WTC11 (cell line): Measurements from ENCODE around the gene NAXD. TPM values are rescaled to one million over a fixed set of nuclear protein-coding genes. Genes with fewer than 3 reads are reported as not detected.

Experiments used
- ATAC-seq: fragments of 200-7000 bp; cut with Tn5 transposase; 2 replicates; pipeline ENCODE4 v1.10.0; 2021; ENCODE audit warnings: mild to moderate bottlenecking, moderate library complexity
- CTCF ChIA-PET: fragments of 300-600 bp; sonication (Branson Sonifier 250); formaldehyde crosslinking; loops from one replicate; lab custom pipeline; 2021; ENCODE audit warnings: antibody characterized with exemption; lab: Charles Lee
- POLR2A ChIA-PET: fragments of 350-600 bp; sonication (Branson Sonifier 250); formaldehyde crosslinking; loops from one replicate; lab custom pipeline; 2021; ENCODE audit warnings: antibody characterized with exemption; lab: Charles Lee
- DNase-seq: peaks from one replicate; pipeline ENCODE4 v3.0.0; 2021; ENCODE audit warnings: low spot score
- H3K27ac Mint-ChIP-seq: 2 replicates; pipeline ENCODE4 v1.8.0; 2021; ENCODE audit warnings: mixed read lengths
- H3K27me3 Mint-ChIP-seq: 2 replicates; pipeline ENCODE4 v1.8.0; 2021; ENCODE audit warnings: low read depth, mild to moderate bottlenecking, moderate library complexity, mixed read lengths
- H3K36me3 Mint-ChIP-seq: 2 replicates; pipeline ENCODE4 v1.8.0; 2021; ENCODE audit warnings: mixed read lengths
- H3K4me1 Mint-ChIP-seq: 2 replicates; pipeline ENCODE4 v1.8.0; 2022; ENCODE audit warnings: mixed read lengths
- H3K4me3 Mint-ChIP-seq: 2 replicates; pipeline ENCODE4 v1.8.0; 2021; ENCODE audit warnings: mild to moderate bottlenecking, moderate library complexity, mixed read lengths
- H3K9me3 Mint-ChIP-seq: 2 replicates; pipeline ENCODE4 v1.8.0; 2021; ENCODE audit warnings: mixed read lengths
- ETV6 ChIP-seq: sonication (generic); formaldehyde crosslinking; IDR thresholded peaks from 2 replicates; pipeline ENCODE4 v1.8.1; 2022; ENCODE audit warnings: mild to moderate bottlenecking, missing genetic modification reagents
- FOXK1 ChIP-seq: sonication (generic); formaldehyde crosslinking; IDR thresholded peaks from 2 replicates; pipeline ENCODE4 v1.8.0; 2022; ENCODE audit warnings: mild to moderate bottlenecking, moderate library complexity, missing genetic modification reagents
- GABPB1 ChIP-seq: sonication (generic); formaldehyde crosslinking; IDR thresholded peaks from 2 replicates; pipeline ENCODE4 v1.8.1; 2023; ENCODE audit warnings: mild to moderate bottlenecking, missing genetic modification reagents
- GTF2I ChIP-seq: fragments of 250-450 bp; sonication (Bioruptor Pico); conservative IDR thresholded peaks from 2 replicates; pipeline ENCODE4 v1.4.0; 2021; ENCODE audit warnings: mild to moderate bottlenecking
- IRF2 ChIP-seq: sonication (generic); formaldehyde crosslinking; IDR thresholded peaks from 2 replicates; pipeline ENCODE4 v1.8.0; 2022; ENCODE audit warnings: low read depth, missing genetic modification reagents, borderline replicate concordance
- JAZF1 ChIP-seq: fragments of 250-450 bp; sonication (Bioruptor Pico); IDR thresholded peaks from 2 replicates; pipeline ENCODE4 v1.9.0; 2021; ENCODE audit warnings: moderate library complexity, mild to moderate bottlenecking, inconsistent platforms
- KAT7 ChIP-seq: sonication (generic); formaldehyde crosslinking; IDR thresholded peaks from 2 replicates; pipeline ENCODE4 v1.8.1; 2023; ENCODE audit warnings: missing genetic modification reagents, mild to moderate bottlenecking, borderline replicate concordance
- MXD4 ChIP-seq: fragments of 250-450 bp; sonication (Bioruptor Pico); IDR thresholded peaks from 2 replicates; pipeline ENCODE4 v1.8.0; 2021; ENCODE audit warnings: mild to moderate bottlenecking, moderate library complexity, borderline replicate concordance
- NFATC4 ChIP-seq: fragments of 250-450 bp; sonication (Bioruptor Pico); IDR thresholded peaks from 2 replicates; pipeline ENCODE4 v1.9.0; 2021; ENCODE audit warnings: mild to moderate bottlenecking
- NFE2L1 ChIP-seq: sonication (generic); formaldehyde crosslinking; IDR thresholded peaks from 2 replicates; pipeline ENCODE4 v1.8.1; 2023; ENCODE audit warnings: missing genetic modification reagents
- NFYB ChIP-seq: sonication (generic); formaldehyde crosslinking; conservative IDR thresholded peaks from 2 replicates; pipeline ENCODE4 v1.8.0; 2022; ENCODE audit warnings: low read depth, missing genetic modification reagents
- NR1H2 ChIP-seq: sonication (generic); formaldehyde crosslinking; IDR thresholded peaks from 2 replicates; pipeline ENCODE4 v1.9.0; 2021; ENCODE audit warnings: mild to moderate bottlenecking, moderate library complexity, missing genetic modification reagents
- OVOL2 ChIP-seq: fragments of 250-450 bp; sonication (Bioruptor Pico); IDR thresholded peaks from 2 replicates; pipeline ENCODE4 v1.9.0; 2021; ENCODE audit warnings: mild to moderate bottlenecking, borderline replicate concordance
- SOX15 ChIP-seq: fragments of 250-450 bp; sonication (Bioruptor Pico); IDR thresholded peaks from 2 replicates; pipeline ENCODE4 v1.9.0; 2021; ENCODE audit warnings: mild to moderate bottlenecking
- ZNF121 ChIP-seq: sonication (generic); formaldehyde crosslinking; IDR thresholded peaks from 2 replicates; pipeline ENCODE4 v1.8.0; 2023; ENCODE audit warnings: missing genetic modification reagents
- ZNF232 ChIP-seq: sonication (generic); formaldehyde crosslinking; IDR thresholded peaks from 2 replicates; pipeline ENCODE4 v1.8.0; 2022; ENCODE audit warnings: mild to moderate bottlenecking, missing genetic modification reagents
- ZNF396 ChIP-seq: fragments of 250-450 bp; sonication (Bioruptor Pico); IDR thresholded peaks from 2 replicates; pipeline ENCODE4 v1.8.0; 2021; ENCODE audit warnings: mild to moderate bottlenecking, moderate library complexity, borderline replicate concordance
- total RNA-seq: library from RNA; stranded (reverse); gene quantifications from 3 replicates; pipeline ENCODE4 v1.2.3, GENCODE V29; 2021
- TF ChIP-seq, protein P1 (sequence below): fragments of 250-450 bp; sonication (Bioruptor Pico); IDR thresholded peaks from 2 replicates; pipeline ENCODE4 v1.9.0; 2021; ENCODE audit warnings: mild to moderate bottlenecking
- TF ChIP-seq, protein P2 (sequence below): fragments of 250-450 bp; sonication (Bioruptor Pico); IDR thresholded peaks from 2 replicates; pipeline ENCODE4 v1.9.0; 2021; ENCODE audit warnings: mild to moderate bottlenecking
- TF ChIP-seq, protein P3 (sequence below): sonication (generic); formaldehyde crosslinking; IDR thresholded peaks from 2 replicates; pipeline ENCODE4 v1.8.0; 2023; ENCODE audit warnings: missing genetic modification reagents, mild to moderate bottlenecking, borderline replicate concordance
- TF ChIP-seq, protein P4 (sequence below): sonication (generic); formaldehyde crosslinking; IDR thresholded peaks from 2 replicates; pipeline ENCODE4 v1.8.1; 2023; ENCODE audit warnings: mild to moderate bottlenecking, moderate library complexity, missing genetic modification reagents
- TF ChIP-seq, protein P5 (sequence below): sonication (generic); formaldehyde crosslinking; IDR thresholded peaks from 2 replicates; pipeline ENCODE4 v1.8.1; 2023; ENCODE audit warnings: mild to moderate bottlenecking, missing genetic modification reagents, moderate library complexity

Gene NAXD
- total RNA-seq, 1 experiment from 2014 or later: 29.3 TPM

DNA sequence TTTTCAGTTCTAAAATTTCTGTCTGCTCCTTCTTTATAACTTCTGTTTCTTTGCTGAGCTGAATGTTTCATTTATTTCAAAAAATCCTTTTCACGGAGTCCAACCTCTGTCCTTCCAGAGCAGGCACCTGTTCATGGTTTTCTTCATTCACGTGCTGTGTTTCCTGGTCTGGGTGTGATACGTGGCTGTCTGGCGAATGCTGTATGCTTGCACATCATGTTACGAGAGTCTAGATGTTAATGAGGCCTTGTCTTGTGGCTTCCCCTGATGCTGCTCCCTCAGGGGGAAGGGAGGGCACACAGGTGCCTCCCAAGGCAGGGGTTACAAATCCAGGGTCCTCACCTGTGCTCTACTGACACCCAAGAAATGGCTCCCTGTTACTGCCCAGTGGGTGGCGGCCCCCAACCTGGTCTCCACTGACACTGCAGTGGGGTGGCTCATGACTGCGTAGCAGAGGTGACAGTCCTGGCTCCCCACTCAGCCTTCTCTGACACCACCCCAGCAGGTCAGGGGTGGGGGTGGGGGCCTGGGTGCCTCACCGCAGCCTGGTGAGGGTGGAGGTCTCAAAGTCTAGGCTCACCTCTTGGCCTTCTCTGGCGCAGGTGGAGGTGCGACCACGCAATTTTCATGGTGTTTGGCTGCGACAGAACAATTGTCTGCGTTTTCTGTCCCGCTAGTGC is 33.7 kb upstream of the NAXD start:
- ChIA-PET POLR2A (interaction anchor here (0.7 kb wide), 1 partner anchor 333 kb away, joined by 3 read pairs; no protein-coding TSS in a partner anchor), CTCF (interaction anchor here (0.6 kb wide), 1 partner anchor 60 kb away, joined by 4 read pairs; no protein-coding TSS in a partner anchor)
- no peaks in the 10 kb centered on the region for H3K9me3 Mint-ChIP-seq
- H3K36me3 Mint-ChIP-seq: no peaks in the 10 kb centered on the region
- no peak overlapping the region for H3K27ac Mint-ChIP-seq
- H3K4me3 Mint-ChIP-seq: no peak overlapping the region
- DNase-seq (no peak), ATAC-seq (no peak)
- H3K4me1 Mint-ChIP-seq: peaks cover 2% of the 10 kb centered on the region; the same call in 1 of the 2 replicates
- no peaks in the 10 kb centered on the region for H3K27me3 Mint-ChIP-seq
- TF ChIP-seq, protein P1, sequence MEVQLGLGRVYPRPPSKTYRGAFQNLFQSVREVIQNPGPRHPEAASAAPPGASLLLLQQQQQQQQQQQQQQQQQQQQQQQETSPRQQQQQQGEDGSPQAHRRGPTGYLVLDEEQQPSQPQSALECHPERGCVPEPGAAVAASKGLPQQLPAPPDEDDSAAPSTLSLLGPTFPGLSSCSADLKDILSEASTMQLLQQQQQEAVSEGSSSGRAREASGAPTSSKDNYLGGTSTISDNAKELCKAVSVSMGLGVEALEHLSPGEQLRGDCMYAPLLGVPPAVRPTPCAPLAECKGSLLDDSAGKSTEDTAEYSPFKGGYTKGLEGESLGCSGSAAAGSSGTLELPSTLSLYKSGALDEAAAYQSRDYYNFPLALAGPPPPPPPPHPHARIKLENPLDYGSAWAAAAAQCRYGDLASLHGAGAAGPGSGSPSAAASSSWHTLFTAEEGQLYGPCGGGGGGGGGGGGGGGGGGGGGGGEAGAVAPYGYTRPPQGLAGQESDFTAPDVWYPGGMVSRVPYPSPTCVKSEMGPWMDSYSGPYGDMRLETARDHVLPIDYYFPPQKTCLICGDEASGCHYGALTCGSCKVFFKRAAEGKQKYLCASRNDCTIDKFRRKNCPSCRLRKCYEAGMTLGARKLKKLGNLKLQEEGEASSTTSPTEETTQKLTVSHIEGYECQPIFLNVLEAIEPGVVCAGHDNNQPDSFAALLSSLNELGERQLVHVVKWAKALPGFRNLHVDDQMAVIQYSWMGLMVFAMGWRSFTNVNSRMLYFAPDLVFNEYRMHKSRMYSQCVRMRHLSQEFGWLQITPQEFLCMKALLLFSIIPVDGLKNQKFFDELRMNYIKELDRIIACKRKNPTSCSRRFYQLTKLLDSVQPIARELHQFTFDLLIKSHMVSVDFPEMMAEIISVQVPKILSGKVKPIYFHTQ (CRISPR knock-in tag): no peak
- no peak for TF ChIP-seq NFATC4 (CRISPR knock-in tag)
- TF ChIP-seq KAT7 (CRISPR knock-in tag): no peak
- TF ChIP-seq ZNF121 (CRISPR knock-in tag): no peak
- TF ChIP-seq GABPB1: no peak
- no peak for TF ChIP-seq ZNF232 (CRISPR knock-in tag)
- no peak for TF ChIP-seq GTF2I (CRISPR knock-in tag)
- TF ChIP-seq NR1H2 (CRISPR knock-in tag): no peak
- TF ChIP-seq, protein P2, sequence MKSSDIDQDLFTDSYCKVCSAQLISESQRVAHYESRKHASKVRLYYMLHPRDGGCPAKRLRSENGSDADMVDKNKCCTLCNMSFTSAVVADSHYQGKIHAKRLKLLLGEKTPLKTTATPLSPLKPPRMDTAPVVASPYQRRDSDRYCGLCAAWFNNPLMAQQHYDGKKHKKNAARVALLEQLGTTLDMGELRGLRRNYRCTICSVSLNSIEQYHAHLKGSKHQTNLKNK (CRISPR knock-in tag): no peak
- TF ChIP-seq SOX15 (CRISPR knock-in tag): no peak
- no peak for TF ChIP-seq NFYB (CRISPR knock-in tag)
- TF ChIP-seq JAZF1 (CRISPR knock-in tag): no peak
- TF ChIP-seq ETV6: no peak
- TF ChIP-seq FOXK1 (CRISPR knock-in tag): no peak
- no peak for TF ChIP-seq ZNF396 (CRISPR knock-in tag)
- TF ChIP-seq MXD4 (CRISPR knock-in tag): no peak
- TF ChIP-seq, protein P3, sequence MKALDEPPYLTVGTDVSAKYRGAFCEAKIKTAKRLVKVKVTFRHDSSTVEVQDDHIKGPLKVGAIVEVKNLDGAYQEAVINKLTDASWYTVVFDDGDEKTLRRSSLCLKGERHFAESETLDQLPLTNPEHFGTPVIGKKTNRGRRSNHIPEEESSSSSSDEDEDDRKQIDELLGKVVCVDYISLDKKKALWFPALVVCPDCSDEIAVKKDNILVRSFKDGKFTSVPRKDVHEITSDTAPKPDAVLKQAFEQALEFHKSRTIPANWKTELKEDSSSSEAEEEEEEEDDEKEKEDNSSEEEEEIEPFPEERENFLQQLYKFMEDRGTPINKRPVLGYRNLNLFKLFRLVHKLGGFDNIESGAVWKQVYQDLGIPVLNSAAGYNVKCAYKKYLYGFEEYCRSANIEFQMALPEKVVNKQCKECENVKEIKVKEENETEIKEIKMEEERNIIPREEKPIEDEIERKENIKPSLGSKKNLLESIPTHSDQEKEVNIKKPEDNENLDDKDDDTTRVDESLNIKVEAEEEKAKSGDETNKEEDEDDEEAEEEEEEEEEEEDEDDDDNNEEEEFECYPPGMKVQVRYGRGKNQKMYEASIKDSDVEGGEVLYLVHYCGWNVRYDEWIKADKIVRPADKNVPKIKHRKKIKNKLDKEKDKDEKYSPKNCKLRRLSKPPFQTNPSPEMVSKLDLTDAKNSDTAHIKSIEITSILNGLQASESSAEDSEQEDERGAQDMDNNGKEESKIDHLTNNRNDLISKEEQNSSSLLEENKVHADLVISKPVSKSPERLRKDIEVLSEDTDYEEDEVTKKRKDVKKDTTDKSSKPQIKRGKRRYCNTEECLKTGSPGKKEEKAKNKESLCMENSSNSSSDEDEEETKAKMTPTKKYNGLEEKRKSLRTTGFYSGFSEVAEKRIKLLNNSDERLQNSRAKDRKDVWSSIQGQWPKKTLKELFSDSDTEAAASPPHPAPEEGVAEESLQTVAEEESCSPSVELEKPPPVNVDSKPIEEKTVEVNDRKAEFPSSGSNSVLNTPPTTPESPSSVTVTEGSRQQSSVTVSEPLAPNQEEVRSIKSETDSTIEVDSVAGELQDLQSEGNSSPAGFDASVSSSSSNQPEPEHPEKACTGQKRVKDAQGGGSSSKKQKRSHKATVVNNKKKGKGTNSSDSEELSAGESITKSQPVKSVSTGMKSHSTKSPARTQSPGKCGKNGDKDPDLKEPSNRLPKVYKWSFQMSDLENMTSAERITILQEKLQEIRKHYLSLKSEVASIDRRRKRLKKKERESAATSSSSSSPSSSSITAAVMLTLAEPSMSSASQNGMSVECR (CRISPR knock-in tag): no peak

DNA sequence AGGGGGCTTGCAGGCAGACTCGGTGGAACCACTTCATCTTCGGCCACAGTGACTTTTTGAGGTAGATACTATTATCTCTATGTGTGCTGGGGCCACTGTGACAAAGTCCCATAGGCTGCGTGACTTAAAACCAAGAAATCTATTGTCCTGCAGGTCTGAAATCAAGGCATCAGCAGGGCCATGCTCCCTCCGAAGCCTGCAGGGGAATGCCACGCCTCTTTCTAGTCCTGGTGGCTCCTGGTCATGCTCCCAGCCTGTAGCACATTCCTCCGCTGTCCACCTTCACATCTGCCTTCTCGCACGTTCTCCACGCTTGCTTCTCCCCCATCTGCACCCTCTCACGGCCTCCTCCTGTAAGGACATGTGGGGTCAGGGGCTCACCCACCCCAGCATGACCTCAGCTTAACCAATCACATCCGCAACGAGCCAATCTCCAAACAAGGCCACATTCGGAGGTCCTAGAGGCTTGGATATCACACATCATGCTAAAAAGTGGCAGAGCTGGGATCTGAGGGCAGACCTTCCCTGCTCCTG is 32.9 kb upstream of the NAXD start:
- no peaks in the 10 kb centered on the region for H3K9me3 Mint-ChIP-seq
- H3K4me1 Mint-ChIP-seq: peaks cover 2% of the 10 kb centered on the region; the same call in 1 of the 2 replicates
- no peak overlapping the region for H3K4me3 Mint-ChIP-seq
- H3K27ac Mint-ChIP-seq: no peak overlapping the region
- H3K36me3 Mint-ChIP-seq: no peaks in the 10 kb centered on the region
- DNase-seq (no peak), ATAC-seq (no peak; the same call in 1 of the 2 replicates)
- CTCF ChIA-PET: no interaction called here
- POLR2A ChIA-PET: no interaction called here
- H3K27me3 Mint-ChIP-seq: no peaks in the 10 kb centered on the region
- TF ChIP-seq IRF2 (CRISPR knock-in tag): no peak
- TF ChIP-seq, protein P4, sequence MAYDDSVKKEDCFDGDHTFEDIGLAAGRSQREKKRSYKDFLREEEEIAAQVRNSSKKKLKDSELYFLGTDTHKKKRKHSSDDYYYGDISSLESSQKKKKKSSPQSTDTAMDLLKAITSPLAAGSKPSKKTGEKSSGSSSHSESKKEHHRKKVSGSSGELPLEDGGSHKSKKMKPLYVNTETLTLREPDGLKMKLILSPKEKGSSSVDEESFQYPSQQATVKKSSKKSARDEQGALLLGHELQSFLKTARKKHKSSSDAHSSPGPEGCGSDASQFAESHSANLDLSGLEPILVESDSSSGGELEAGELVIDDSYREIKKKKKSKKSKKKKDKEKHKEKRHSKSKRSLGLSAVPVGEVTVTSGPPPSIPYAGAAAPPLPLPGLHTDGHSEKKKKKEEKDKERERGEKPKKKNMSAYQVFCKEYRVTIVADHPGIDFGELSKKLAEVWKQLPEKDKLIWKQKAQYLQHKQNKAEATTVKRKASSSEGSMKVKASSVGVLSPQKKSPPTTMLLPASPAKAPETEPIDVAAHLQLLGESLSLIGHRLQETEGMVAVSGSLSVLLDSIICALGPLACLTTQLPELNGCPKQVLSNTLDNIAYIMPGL (CRISPR knock-in tag): no peak
- no peak for TF ChIP-seq GTF2I (CRISPR knock-in tag)
- TF ChIP-seq, protein P5, sequence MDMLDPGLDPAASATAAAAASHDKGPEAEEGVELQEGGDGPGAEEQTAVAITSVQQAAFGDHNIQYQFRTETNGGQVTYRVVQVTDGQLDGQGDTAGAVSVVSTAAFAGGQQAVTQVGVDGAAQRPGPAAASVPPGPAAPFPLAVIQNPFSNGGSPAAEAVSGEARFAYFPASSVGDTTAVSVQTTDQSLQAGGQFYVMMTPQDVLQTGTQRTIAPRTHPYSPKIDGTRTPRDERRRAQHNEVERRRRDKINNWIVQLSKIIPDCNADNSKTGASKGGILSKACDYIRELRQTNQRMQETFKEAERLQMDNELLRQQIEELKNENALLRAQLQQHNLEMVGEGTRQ (CRISPR knock-in tag): no peak
- no peak for TF ChIP-seq OVOL2 (CRISPR knock-in tag)
- no peak for TF ChIP-seq NFE2L1 (CRISPR knock-in tag)
- no peak for TF ChIP-seq JAZF1 (CRISPR knock-in tag)
